GM12891 (cell line): ENCODE measurements around the gene KCP.

Experiments
- PAX5 ChIP-seq: IDR thresholded peaks from 2 replicates; pipeline ENCODE4 v1.6.1; 2011; ENCODE audit warnings: low read length, moderate library complexity, mild to moderate bottlenecking; ENCODE audit not compliant: insufficient read depth, severe bottlenecking
- POLR2A ChIP-seq: IDR thresholded peaks from 2 replicates; pipeline ENCODE4 v1.6.1; 2011; ENCODE audit warnings: low read depth, low read length, control low read depth
- POLR2AphosphoS5 ChIP-seq: IDR thresholded peaks from 2 replicates; pipeline ENCODE4 v1.6.1; 2011; ENCODE audit warnings: low read depth, low read length, control low read depth
- POU2F2 ChIP-seq: IDR thresholded peaks from 2 replicates; pipeline ENCODE4 v1.6.1; 2011; ENCODE audit warnings: low read depth, mild to moderate bottlenecking, control low read depth, low read length, moderate library complexity
- SPI1 ChIP-seq: IDR thresholded peaks from 2 replicates; pipeline ENCODE4 v1.6.1; 2011; ENCODE audit warnings: low read depth, low read length, control low read depth
- TAF1 ChIP-seq: IDR thresholded peaks from 2 replicates; pipeline ENCODE4 v1.6.1; 2011; ENCODE audit warnings: low read depth, low read length, control low read depth

- no peak for TF ChIP-seq POLR2A
- TF ChIP-seq TAF1, result no peak
- TF ChIP-seq SPI1, result no peak
- no peak for TF ChIP-seq POLR2AphosphoS5
- no peak for TF ChIP-seq PAX5
- no peak for TF ChIP-seq POU2F2
Measured at GRCh38 chr7:128917122-128917521, 6.6 kb upstream of the KCP start.
